ENCODE results near the gene LRP5. TPM values are rescaled to one million over a fixed set of nuclear protein-coding genes. Genes with fewer than 3 reads are reported as not detected.

Gene LRP5
- total and polyA plus RNA-seq, 10 donors, result 3.9 to 21.8 (median 14.1) TPM

- TF ChIP-seq POLR2A (IDR thresholded peaks at IDR 0.05) (no peak), POLR2AphosphoS5 (IDR thresholded peaks at IDR 0.05) (no peak), CTCF (IDR thresholded peaks at IDR 0.05 in 8 of 11, conservative IDR thresholded peaks at IDR 0.05 in 3 of 11) (no peak)
- intact Hi-C loops (cut with DNase I; ENCODE audit: low total_unique reads), result loop anchor here (5.0 kb wide), 1 partner anchor 191 kb away; no protein-coding TSS in a partner anchor
- 90 to 96% (median 92%) methylated on average over 16 to 25 of the region's 25 CpGs for WGBS, 5 donors
- no peaks in the 10 kb centered on the region for H3K9me3 ChIP-seq
- no peaks in the 10 kb centered on the region for H3K36me3 ChIP-seq
- no peak overlapping the region for H3K27ac ChIP-seq
- DNase-seq, result peak; percentile 67
- H3K4me1 ChIP-seq, result peaks cover 0 to 12% (median 8%) of the 10 kb centered on the region in 6 donors
- no peak overlapping the region for H3K4me3 ChIP-seq
- H3K27me3 ChIP-seq (replicated peaks in 1 of 7), result no peaks in the 10 kb centered on the region
These were observed 136.2 kb downstream of the LRP5 start for GRCh38 chr11:68448604-68449011.

GRCh38 chr11:68449951-68450350 is 137.6 kb downstream of the LRP5 start:
- intact Hi-C loops (cut with DNase I; ENCODE audit: low total_unique reads), result loop anchor here (5.0 kb wide), 1 partner anchor 193 kb away; no protein-coding TSS in a partner anchor
- no peaks in the 10 kb centered on the region for H3K9me3 ChIP-seq
- no peak for TF ChIP-seq POLR2AphosphoS5 (IDR thresholded peaks at IDR 0.05)
- TF ChIP-seq POLR2A (IDR thresholded peaks at IDR 0.05), result no peak
- no peak for TF ChIP-seq CTCF (IDR thresholded peaks at IDR 0.05 in 8 of 11, conservative IDR thresholded peaks at IDR 0.05 in 3 of 11)
- H3K36me3 ChIP-seq, result no peaks in the 10 kb centered on the region
- peaks cover 0 to 12% (median 8%) of the 10 kb centered on the region in 6 donors for H3K4me1 ChIP-seq
- 92 to 94% (median 93%) methylated on average over 7 to 11 of the region's 11 CpGs for whole genome bisulfite sequencing, 5 donors
- no peaks in the 10 kb centered on the region for H3K27me3 ChIP-seq (replicated peaks in 1 of 7)
- DNase-seq, result peak; percentile 65
- H3K27ac ChIP-seq, result no peak overlapping the region
- H3K4me3 ChIP-seq, result no peak overlapping the region

GRCh38 chr11:68450711-68451110 is 138.3 kb downstream of the LRP5 start:
- DNase-seq, result no peak
- TF ChIP-seq CTCF (IDR thresholded peaks at IDR 0.05 in 8 of 11, conservative IDR thresholded peaks at IDR 0.05 in 3 of 11), result no peak
- no peak for TF ChIP-seq POLR2A (IDR thresholded peaks at IDR 0.05)
- no peak for TF ChIP-seq POLR2AphosphoS5 (IDR thresholded peaks at IDR 0.05)
- intact Hi-C loops (cut with DNase I; ENCODE audit: low total_unique reads), result no loop called here
- no peak overlapping the region for H3K27ac ChIP-seq
- 94 to 99% (median 95%) methylated on average over 8 of the region's 8 CpGs for whole genome bisulfite sequencing, 5 donors
- H3K36me3 ChIP-seq, result no peaks in the 10 kb centered on the region
- H3K9me3 ChIP-seq, result no peaks in the 10 kb centered on the region
- H3K4me3 ChIP-seq, result no peak overlapping the region
- H3K27me3 ChIP-seq (replicated peaks in 1 of 7), result no peaks in the 10 kb centered on the region
- peaks cover 0 to 12% (median 8%) of the 10 kb centered on the region in 6 donors for H3K4me1 ChIP-seq

GRCh38 chr11:68454767-68455166 is 142.4 kb downstream of the LRP5 start:
- H3K4me1 ChIP-seq, result peaks cover 0 to 7% (median 5%) of the 10 kb centered on the region in 6 donors
- WGBS, 5 donors, result 70 to 83% (median 77%) methylated on average over 8 of the region's 8 CpGs
- intact Hi-C loops (cut with DNase I; ENCODE audit: low total_unique reads), result no loop called here
- H3K4me3 ChIP-seq, result no peak overlapping the region
- H3K27ac ChIP-seq, result no peak overlapping the region
- no peaks in the 10 kb centered on the region for H3K36me3 ChIP-seq
- TF ChIP-seq POLR2A (IDR thresholded peaks at IDR 0.05), result no peak
- TF ChIP-seq POLR2AphosphoS5 (IDR thresholded peaks at IDR 0.05), result no peak
- no peak for TF ChIP-seq CTCF (IDR thresholded peaks at IDR 0.05 in 8 of 11, conservative IDR thresholded peaks at IDR 0.05 in 3 of 11)
- peak; percentile 63 for DNase-seq
- H3K27me3 ChIP-seq (replicated peaks in 1 of 7), result no peaks in the 10 kb centered on the region
- H3K9me3 ChIP-seq, result no peaks in the 10 kb centered on the region
